AG04449 (cell line): ENCODE data around the gene ECPAS.
"Not testable (repeated sequence)": the region's sequence is repeated elsewhere in the genome, so short reads cannot be mapped to it uniquely, and the experiment has no call there.

Experiments
- CTCF ChIA-PET: fragments of 350-600 bp; formaldehyde crosslinking; extraction: SDS; loops from one replicate; lab custom pipeline; 2021; ENCODE audit warnings: antibody characterized with exemption; lab: Yijun Ruan, JAX
- POLR2A ChIA-PET: fragments of 400-600, 350-600 bp; formaldehyde crosslinking; extraction: SDS; loops from one replicate; lab custom pipeline; 2020; ENCODE audit warnings: antibody characterized with exemption, inconsistent platforms; lab: Yijun Ruan, JAX
- DNase-seq: peaks from one replicate; pipeline ENCODE4 v3.0.0-alpha.2; 2010; ENCODE audit warnings: low read depth, low spot score
- H3K4me3 ChIP-seq: 2 replicates; pipeline ENCODE4 v1.5.1; 2011; ENCODE audit warnings: low read depth, mild to moderate bottlenecking, control low read depth, low read length
- TF ChIP-seq, protein P1 (sequence below): IDR thresholded peaks from one replicate; pipeline ENCODE4 v1.5.1; 2011; ENCODE audit warnings: mild to moderate bottlenecking, moderate library complexity, low read length, control low read depth, inconsistent platforms; ENCODE audit not compliant: insufficient read depth; ENCODE audit errors: missing control alignments

The ECPAS gene

DNA sequence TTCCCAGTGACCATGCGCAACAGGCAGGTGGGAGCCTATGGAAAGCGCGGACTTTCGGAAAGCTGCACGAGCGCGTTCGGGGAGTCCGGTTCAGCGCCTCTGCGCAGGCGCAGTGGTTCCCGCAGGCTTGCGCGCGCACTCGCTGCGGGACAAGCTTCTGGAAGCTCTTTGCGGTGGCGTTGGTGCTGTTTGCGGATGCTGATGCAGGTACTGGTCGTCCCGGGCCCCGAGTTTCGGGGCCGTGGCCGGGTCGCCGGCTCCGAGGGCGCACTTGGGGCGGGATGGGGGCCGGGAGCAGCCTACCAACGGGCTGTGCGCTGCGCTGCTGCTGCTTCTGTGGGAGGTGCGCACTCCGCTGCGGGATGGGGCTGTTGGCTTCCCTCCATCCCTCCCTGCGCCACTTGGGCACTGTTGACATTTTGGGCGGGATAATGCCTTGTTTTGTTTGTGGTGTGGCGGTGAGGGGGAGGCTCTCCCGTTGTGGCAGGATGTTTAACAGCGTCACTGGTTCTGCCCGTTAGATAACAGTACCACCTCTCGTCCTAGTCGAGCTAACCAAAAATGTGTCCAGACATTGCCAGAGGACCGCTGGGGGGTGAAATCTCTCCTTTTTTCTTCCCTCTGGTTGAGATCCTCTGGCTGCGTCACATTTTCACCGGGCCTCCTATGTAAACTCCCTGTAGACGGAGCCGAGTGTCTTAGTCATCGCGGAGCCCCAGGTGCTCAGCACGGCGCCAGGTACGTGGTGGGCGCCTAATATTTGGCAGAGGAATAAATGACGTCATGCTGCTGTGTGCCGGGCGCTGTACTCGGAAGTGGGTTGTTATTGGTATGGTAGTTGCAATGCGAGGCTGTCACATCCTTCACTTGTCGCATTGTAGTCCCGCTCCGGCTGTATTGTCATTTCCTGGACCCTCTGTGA is 41.1 kb upstream of the ECPAS start, which contains the start of gene ZNF483:
Gene ZNF483 (plus strand): TSS at position 124 of the 922 bp plus-strand sequence. CDS start 2,217 bp downstream, outside the sequence.
- no peak for DNase-seq
- H3K4me3 ChIP-seq: peak within 1 kb of the TSS; percentile 79
- POLR2A ChIA-PET: no interaction called here
- TF ChIP-seq, protein P1, sequence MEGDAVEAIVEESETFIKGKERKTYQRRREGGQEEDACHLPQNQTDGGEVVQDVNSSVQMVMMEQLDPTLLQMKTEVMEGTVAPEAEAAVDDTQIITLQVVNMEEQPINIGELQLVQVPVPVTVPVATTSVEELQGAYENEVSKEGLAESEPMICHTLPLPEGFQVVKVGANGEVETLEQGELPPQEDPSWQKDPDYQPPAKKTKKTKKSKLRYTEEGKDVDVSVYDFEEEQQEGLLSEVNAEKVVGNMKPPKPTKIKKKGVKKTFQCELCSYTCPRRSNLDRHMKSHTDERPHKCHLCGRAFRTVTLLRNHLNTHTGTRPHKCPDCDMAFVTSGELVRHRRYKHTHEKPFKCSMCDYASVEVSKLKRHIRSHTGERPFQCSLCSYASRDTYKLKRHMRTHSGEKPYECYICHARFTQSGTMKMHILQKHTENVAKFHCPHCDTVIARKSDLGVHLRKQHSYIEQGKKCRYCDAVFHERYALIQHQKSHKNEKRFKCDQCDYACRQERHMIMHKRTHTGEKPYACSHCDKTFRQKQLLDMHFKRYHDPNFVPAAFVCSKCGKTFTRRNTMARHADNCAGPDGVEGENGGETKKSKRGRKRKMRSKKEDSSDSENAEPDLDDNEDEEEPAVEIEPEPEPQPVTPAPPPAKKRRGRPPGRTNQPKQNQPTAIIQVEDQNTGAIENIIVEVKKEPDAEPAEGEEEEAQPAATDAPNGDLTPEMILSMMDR: no peak
- CTCF ChIA-PET: no interaction called here

GRCh38 chr9:111524731-111525055 is 40.5 kb upstream of the ECPAS start:
- TF ChIP-seq, protein P1: no peak
- POLR2A ChIA-PET: no interaction called here
- no peak for DNase-seq
- CTCF ChIA-PET: no interaction called here
- peak overlapping the region; percentile 79 for H3K4me3 ChIP-seq

DNA sequence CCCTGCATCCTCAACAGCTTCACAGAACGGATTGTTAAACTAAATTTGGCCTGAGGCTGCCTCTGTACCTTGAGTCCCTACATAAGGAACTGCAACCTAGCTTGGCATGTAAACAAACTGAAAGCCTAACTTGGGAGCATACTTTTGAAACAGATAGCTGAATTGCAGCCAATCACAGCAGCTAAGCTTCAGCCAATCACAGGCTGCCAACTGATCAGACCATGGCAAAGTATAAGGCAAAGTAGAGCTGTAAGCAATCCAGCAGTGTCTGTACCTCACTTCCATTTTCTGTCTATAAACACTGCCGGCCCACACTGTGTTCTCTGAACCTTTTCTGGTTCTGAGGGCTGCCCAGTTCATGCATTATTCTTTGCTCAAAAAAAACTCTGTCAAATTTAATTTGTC is 31.9 kb upstream of the ECPAS start:
- ChIA-PET POLR2A (no interaction called here), CTCF (no interaction called here)
- TF ChIP-seq, protein P1: no peak
- DNase-seq: no peak
- H3K4me3 ChIP-seq: no peak overlapping the region

GRCh38 chr9:111514967-111515366 is 30.8 kb upstream of the ECPAS start:
- POLR2A ChIA-PET: no interaction called here
- CTCF ChIA-PET: no interaction called here
- no peak overlapping the region for H3K4me3 ChIP-seq
- DNase-seq: no peak
- TF ChIP-seq, protein P1: no peak

- DNase-seq, H3K4me3 ChIP-seq, POLR2A ChIA-PET, CTCF ChIA-PET: not testable (repeated sequence)
Measured at GRCh38 chr9:111511581-111511980, 27.4 kb upstream of the ECPAS start.

DNA sequence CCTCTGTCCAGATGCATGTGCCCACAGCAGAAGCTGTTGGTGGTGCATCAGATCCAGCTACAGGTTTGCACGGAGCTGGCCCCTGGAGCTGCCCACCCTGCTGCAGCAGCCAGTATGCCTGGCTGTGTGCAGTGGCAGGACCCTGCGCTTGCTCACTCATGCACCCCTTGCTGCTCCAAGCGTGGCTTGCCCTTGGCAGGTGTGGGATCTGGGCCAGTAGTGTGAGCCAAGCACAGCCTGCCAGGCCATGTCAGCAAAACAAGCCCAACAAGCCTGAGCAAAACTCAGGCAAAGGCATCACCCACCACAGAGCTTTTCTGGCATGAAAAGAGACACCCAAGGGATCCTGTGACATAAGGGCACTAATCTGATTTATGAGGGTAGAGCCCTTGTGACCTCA is 18.3 kb upstream of the ECPAS start:
- no peak overlapping the region for H3K4me3 ChIP-seq
- POLR2A ChIA-PET: no interaction called here
- TF ChIP-seq, protein P1: no peak
- DNase-seq: no peak
- CTCF ChIA-PET: no interaction called here

GRCh38 chr9:111501648-111502047 is 17.5 kb upstream of the ECPAS start:
- DNase-seq: no peak
- ChIA-PET POLR2A (no interaction called here), CTCF (no interaction called here)
- TF ChIP-seq, protein P1: no peak
- no peak overlapping the region for H3K4me3 ChIP-seq
